GM20000 (cell line): ENCODE results near the gene CLEC20A.

ENCODE experiments used
- DNase-seq: peaks from one replicate; pipeline ENCODE4 v3.0.0; 2012; ENCODE audit warnings: low spot score
- CTCF ChIP-seq: IDR thresholded peaks from 2 replicates; pipeline ENCODE4 v1.5.1; 2012; ENCODE audit warnings: mild to moderate bottlenecking, control low read depth; ENCODE audit errors: extremely low read depth, missing control alignments

Gene CLEC20A

GRCh38 chr1:178498896-178499675, 2.3 kb upstream of the CLEC20A start:
- TF ChIP-seq CTCF = no peak
- DNase-seq = no peak

GRCh38 chr1:178497903-178498478, 1.2 kb upstream of the CLEC20A start:
- no peak for DNase-seq
- TF ChIP-seq CTCF = no peak

- DNase-seq = no peak
- TF ChIP-seq CTCF = no peak
Observed at GRCh38 chr1:178495741-178496409, 889 bp downstream of the CLEC20A start.

- TF ChIP-seq CTCF = no peak
- no peak for DNase-seq
Observed at GRCh38 chr1:178495158-178495557, 1.6 kb downstream of the CLEC20A start.

- TF ChIP-seq CTCF = no peak
- no peak for DNase-seq
Observed at GRCh38 chr1:178494569-178494971, 2.2 kb downstream of the CLEC20A start.

- no peak for TF ChIP-seq CTCF
Observed at GRCh38 chr1:178493301-178493741, 3.4 kb downstream of the CLEC20A start.

GRCh38 chr1:178492341-178492740, 4.4 kb downstream of the CLEC20A start:
- no peak for DNase-seq

More at GRCh38 chr1:178493301-178493741, 3.4 kb downstream of the CLEC20A start:
- DNase-seq = no peak

More at GRCh38 chr1:178492341-178492740, 4.4 kb downstream of the CLEC20A start:
- TF ChIP-seq CTCF = no peak
